ENCODE measurements around the gene OVCH2. TPM values are rescaled to one million over a fixed set of nuclear protein-coding genes. Genes with fewer than 3 reads are reported as not detected.

Gene OVCH2
- total RNA-seq, 1 donor from 2014 or later: under 0.01 TPM

DNA sequence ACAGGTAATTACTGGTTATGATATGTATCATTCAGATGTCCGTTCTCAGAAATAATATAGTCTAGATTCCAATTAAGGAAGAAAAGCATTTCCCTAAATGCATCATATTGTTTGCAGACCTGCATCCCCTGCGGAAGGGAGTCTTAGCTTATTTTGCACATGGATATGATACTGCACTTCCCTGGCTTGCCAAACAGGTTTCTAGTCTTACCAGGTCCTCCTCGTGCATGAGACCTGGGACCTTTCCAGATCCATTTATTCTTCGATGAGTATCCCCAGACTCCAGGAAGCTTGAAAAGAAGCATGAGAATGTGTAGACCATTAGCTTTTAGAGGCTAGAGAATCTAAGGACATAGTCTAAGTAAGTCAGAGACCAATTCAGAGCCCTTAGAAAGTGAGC, 63.5 kb downstream of the OVCH2 start:
- TF ChIP-seq, protein P1, sequence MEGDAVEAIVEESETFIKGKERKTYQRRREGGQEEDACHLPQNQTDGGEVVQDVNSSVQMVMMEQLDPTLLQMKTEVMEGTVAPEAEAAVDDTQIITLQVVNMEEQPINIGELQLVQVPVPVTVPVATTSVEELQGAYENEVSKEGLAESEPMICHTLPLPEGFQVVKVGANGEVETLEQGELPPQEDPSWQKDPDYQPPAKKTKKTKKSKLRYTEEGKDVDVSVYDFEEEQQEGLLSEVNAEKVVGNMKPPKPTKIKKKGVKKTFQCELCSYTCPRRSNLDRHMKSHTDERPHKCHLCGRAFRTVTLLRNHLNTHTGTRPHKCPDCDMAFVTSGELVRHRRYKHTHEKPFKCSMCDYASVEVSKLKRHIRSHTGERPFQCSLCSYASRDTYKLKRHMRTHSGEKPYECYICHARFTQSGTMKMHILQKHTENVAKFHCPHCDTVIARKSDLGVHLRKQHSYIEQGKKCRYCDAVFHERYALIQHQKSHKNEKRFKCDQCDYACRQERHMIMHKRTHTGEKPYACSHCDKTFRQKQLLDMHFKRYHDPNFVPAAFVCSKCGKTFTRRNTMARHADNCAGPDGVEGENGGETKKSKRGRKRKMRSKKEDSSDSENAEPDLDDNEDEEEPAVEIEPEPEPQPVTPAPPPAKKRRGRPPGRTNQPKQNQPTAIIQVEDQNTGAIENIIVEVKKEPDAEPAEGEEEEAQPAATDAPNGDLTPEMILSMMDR (IDR thresholded peaks at IDR 0.05; ENCODE audit: insufficient read depth, low read length, severe bottlenecking): no peak
- peaks cover 7% of the 10 kb centered on the region for H3K36me3 ChIP-seq (ENCODE audit: control insufficient read depth, insufficient read depth, low read length)
- no peak for FAIRE-seq
- H3K4me3 ChIP-seq (ENCODE audit: low read depth, low read length): no peak overlapping the region
- peak; percentile 15 for DNase-seq (ENCODE audit: low read depth)
- H3K27me3 ChIP-seq (ENCODE audit: control insufficient read depth, insufficient read depth, low read length): no peaks in the 10 kb centered on the region

DNA sequence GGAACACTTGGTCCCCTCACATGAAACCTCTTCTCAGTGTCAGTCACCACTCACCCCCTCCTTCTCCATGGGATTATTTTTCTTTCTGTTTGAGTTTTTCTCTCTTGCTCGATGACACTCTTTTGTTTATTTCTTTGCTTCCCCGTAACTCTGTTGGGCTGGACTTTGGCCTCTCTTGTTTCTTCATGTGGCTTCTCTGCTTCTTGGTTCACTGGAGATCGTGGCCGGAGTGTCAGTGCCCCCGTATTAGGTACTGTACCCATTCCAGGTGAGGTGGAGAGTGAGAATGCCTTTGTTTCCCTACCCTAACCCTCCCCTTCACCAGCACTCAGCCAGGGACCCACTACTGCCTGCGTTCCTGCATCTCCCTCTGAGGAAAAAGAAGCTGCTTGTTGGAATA, 65.5 kb downstream of the OVCH2 start:
- Histone ChIP-seq H3K27me3 (ENCODE audit: control insufficient read depth, insufficient read depth, low read length) (no peaks in the 10 kb centered on the region), H3K36me3 (ENCODE audit: control insufficient read depth, insufficient read depth, low read length) (peaks cover 7% of the 10 kb centered on the region), H3K4me3 (ENCODE audit: low read depth, low read length) (no peak overlapping the region)
- FAIRE-seq (no peak), DNase-seq (ENCODE audit: low read depth) (no peak)
- TF ChIP-seq, protein P1 (IDR thresholded peaks at IDR 0.05; ENCODE audit: insufficient read depth, low read length, severe bottlenecking): no peak

DNA sequence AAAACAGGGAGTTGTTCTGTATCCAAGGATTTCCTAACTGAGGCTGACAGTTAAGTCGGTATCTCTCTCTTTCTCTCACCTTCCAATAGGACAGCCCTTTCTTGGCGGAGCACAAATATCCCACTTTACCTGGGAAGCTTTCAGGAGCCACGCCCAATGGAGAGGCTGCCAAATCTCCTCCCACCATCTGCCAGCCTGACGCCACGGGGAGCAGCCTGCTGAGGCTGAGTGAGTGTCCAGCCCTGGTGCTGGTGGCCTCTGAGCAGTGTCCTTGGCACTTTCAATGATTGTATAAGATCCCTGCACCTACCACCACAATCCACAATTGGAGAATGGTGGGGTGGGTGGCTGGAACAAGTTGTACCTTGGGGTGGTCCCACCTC, 66.6 kb downstream of the OVCH2 start:
- TF ChIP-seq, protein P1 (IDR thresholded peaks at IDR 0.05; ENCODE audit: insufficient read depth, low read length, severe bottlenecking): no peak
- FAIRE-seq (no peak), DNase-seq (ENCODE audit: low read depth) (peak; percentile 38)
- Histone ChIP-seq H3K4me3 (ENCODE audit: low read depth, low read length) (no peak overlapping the region), H3K36me3 (ENCODE audit: control insufficient read depth, insufficient read depth, low read length) (peaks cover 7% of the 10 kb centered on the region), H3K27me3 (ENCODE audit: control insufficient read depth, insufficient read depth, low read length) (no peaks in the 10 kb centered on the region)

Other genes with a start within 250 kb of the OVCH2 start
- not detected in 2 replicates for gene OLFML1, start 221.0 kb downstream of the OVCH2 start, total RNA-seq
- gene PPFIBP2, start 192.5 kb downstream of the OVCH2 start, total RNA-seq: 15.0 and 41.6 TPM in 2 replicates
- gene CYB5R2, start 33.0 kb downstream of the OVCH2 start, total RNA-seq: 12.1 and 16.4 TPM in 2 replicates
- not detected in 2 replicates for gene OR5P2, start 90.5 kb upstream of the OVCH2 start, total RNA-seq
- 0.13 TPM in 1 of 2 replicates, not detected in the other for gene OR5P3, start 124.4 kb upstream of the OVCH2 start, total RNA-seq
- not detected in 2 replicates for gene OR10A6, start 224.8 kb upstream of the OVCH2 start, total RNA-seq
- not detected in 2 replicates for gene OR10A3, start 235.2 kb upstream of the OVCH2 start, total RNA-seq